T47D (cell line): ENCODE data around the gene PLEKHA8.

Experiments
- DNase-seq, 2 experiments: peaks; one replicate each; pipeline versions ENCODE4 v3.0.0 to v3.0.0-alpha.2; 2011 to 2012; ENCODE audit warnings: low read depth in 1 of 2, low spot score in 1 of 2
- JUND ChIP-seq: IDR thresholded peaks from 2 replicates; pipeline ENCODE4 v1.6.1; 2012; ENCODE audit warnings: low read depth
- in situ Hi-C: cut with HindIII; loops from 2 replicates; pipeline ENCODE4 v1.10.0; 2016; ENCODE audit warnings: low sequenced_read_pairs, low pct_unique_long_range_greater_than_20kb

The PLEKHA8 gene

GRCh38 chr7:30028216-30028748 is at the start of gene PLEKHA8:
Gene PLEKHA8 (plus strand): TSS chr7:30028412. CDS start chr7:30028763, 351 bp downstream.
- in situ Hi-C loops, result no loop called here

GRCh38 chr7:29980151-29980550 is 48.1 kb upstream of the PLEKHA8 start:
- no peak for TF ChIP-seq JUND
- in situ Hi-C loops, result no loop called here

More at GRCh38 chr7:30028216-30028748, at the start of gene PLEKHA8:
- peak; percentile 88 to 95 for DNase-seq
- TF ChIP-seq JUND, result no peak

GRCh38 chr7:29987083-29987482 is 41.1 kb upstream of the PLEKHA8 start:
- no peak for TF ChIP-seq JUND
- no peak for DNase-seq
- in situ Hi-C loops, result no loop called here

More at GRCh38 chr7:29980151-29980550, 48.1 kb upstream of the PLEKHA8 start:
- DNase-seq, result no peak

GRCh38 chr7:29987811-29988317 is 40.3 kb upstream of the PLEKHA8 start:
- in situ Hi-C loops, result no loop called here
- peak; percentile 65; the same call in 1 of the 2 replicates for TF ChIP-seq JUND
- peak; percentile 56 to 77 for DNase-seq

GRCh38 chr7:29988424-29989256 is 39.6 kb upstream of the PLEKHA8 start:
- TF ChIP-seq JUND, result no peak
- in situ Hi-C loops, result no loop called here

GRCh38 chr7:29989257-29989995 is 38.8 kb upstream of the PLEKHA8 start, which contains the start of gene SCRN1:
Gene SCRN1 (minus strand): TSS chr7:29989801. CDS start chr7:29969067, 20,734 bp downstream.
- TF ChIP-seq JUND, result no peak
- DNase-seq, result peak; percentile 61 to 66
- in situ Hi-C loops, result no loop called here

More at GRCh38 chr7:29988424-29989256, 39.6 kb upstream of the PLEKHA8 start:
- peak; percentile 69 to 78 for DNase-seq

- TF ChIP-seq JUND, result no peak
- in situ Hi-C loops, result no loop called here
- DNase-seq, result peak; percentile 35 to 61
These were observed 37.3 kb upstream of the PLEKHA8 start for GRCh38 chr7:29990931-29991330.

- DNase-seq, result no peak
- in situ Hi-C loops, result no loop called here
- TF ChIP-seq JUND, result no peak
These were observed 36.3 kb upstream of the PLEKHA8 start for GRCh38 chr7:29991937-29992336.

GRCh38 chr7:29993140-29993539 is 35.1 kb upstream of the PLEKHA8 start:
- TF ChIP-seq JUND, result no peak
- no peak for DNase-seq
- in situ Hi-C loops, result no loop called here

- TF ChIP-seq JUND, result no peak
- no peak for DNase-seq
- in situ Hi-C loops, result no loop called here
These were observed 32.6 kb upstream of the PLEKHA8 start for GRCh38 chr7:29995652-29996051.

GRCh38 chr7:29996321-29996720 is 31.9 kb upstream of the PLEKHA8 start:
- no peak for DNase-seq
- TF ChIP-seq JUND, result no peak
- in situ Hi-C loops, result no loop called here

- no peak for DNase-seq
- TF ChIP-seq JUND, result no peak
- in situ Hi-C loops, result no loop called here
These were observed 29.7 kb upstream of the PLEKHA8 start for GRCh38 chr7:29998489-29998888.
